ENCODE data around the gene RGS7.

RGS7 gene

DNA sequence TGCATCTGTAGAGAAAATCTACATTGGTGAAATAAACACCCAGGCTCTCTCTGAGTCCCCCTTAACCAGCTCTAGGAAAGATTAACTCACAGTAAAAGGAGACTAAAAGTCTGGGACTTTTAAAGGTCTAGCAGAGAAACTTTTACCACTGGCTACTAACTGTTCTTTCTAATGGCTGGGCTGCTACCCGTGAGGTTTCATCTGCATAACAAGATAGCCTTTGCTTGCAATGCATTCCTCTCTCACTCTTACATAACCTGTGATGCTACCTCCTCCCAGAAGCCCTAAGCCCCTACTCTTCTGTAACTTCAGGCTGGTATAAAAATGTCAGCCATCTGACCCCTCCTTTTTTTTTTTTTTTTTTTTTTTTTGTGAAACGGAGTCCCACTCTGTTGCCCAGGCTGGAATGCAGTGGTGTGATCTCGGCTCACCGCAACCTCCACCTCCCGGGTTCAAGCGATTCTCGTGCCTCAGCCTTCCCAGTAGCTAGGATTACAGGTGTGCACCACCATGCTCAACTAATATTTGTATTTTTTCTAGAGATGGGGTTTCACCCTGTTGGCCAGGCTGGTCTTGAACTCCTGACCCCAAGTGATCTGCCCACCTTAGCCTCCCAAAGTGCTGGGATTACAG lies 344.2 kb downstream of the RGS7 start:
- CTCF ChIA-PET: no interaction called here
- H3K4me3 ChIP-seq (ENCODE audit: low read depth, low read length): no peak overlapping the region
- POLR2A ChIA-PET: no interaction called here
- no peak for DNase-seq (ENCODE audit: low read depth, low spot score)
- TF ChIP-seq, protein P1, sequence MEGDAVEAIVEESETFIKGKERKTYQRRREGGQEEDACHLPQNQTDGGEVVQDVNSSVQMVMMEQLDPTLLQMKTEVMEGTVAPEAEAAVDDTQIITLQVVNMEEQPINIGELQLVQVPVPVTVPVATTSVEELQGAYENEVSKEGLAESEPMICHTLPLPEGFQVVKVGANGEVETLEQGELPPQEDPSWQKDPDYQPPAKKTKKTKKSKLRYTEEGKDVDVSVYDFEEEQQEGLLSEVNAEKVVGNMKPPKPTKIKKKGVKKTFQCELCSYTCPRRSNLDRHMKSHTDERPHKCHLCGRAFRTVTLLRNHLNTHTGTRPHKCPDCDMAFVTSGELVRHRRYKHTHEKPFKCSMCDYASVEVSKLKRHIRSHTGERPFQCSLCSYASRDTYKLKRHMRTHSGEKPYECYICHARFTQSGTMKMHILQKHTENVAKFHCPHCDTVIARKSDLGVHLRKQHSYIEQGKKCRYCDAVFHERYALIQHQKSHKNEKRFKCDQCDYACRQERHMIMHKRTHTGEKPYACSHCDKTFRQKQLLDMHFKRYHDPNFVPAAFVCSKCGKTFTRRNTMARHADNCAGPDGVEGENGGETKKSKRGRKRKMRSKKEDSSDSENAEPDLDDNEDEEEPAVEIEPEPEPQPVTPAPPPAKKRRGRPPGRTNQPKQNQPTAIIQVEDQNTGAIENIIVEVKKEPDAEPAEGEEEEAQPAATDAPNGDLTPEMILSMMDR (IDR thresholded peaks at IDR 0.05; ENCODE audit: insufficient read depth, low read length, missing control alignments): no peak

DNA sequence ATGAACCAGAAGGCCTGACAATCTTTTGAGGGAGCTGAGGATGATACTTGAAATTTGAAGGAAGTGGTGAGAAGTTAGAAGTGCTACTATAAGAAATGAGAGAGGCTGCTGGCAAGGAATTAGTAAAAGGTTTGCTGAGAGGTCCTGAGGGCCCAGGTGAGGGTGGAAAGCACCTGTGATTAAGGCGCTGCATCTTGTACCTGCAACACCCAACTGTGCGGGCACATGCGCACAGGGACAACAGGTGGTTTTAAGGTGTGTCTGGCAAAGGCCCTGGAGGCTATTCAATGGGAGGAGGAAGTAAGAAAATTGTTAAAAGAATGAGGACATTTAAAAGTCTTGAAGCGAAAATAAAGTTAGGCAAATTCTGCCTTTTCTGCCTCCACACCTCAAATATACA lies 349.3 kb downstream of the RGS7 start:
- POLR2A ChIA-PET: no interaction called here
- DNase-seq (ENCODE audit: low read depth, low spot score): no peak
- H3K4me3 ChIP-seq (ENCODE audit: low read depth, low read length): no peak overlapping the region
- TF ChIP-seq, protein P1 (IDR thresholded peaks at IDR 0.05; ENCODE audit: insufficient read depth, low read length, missing control alignments): no peak
- CTCF ChIA-PET: no interaction called here

DNA sequence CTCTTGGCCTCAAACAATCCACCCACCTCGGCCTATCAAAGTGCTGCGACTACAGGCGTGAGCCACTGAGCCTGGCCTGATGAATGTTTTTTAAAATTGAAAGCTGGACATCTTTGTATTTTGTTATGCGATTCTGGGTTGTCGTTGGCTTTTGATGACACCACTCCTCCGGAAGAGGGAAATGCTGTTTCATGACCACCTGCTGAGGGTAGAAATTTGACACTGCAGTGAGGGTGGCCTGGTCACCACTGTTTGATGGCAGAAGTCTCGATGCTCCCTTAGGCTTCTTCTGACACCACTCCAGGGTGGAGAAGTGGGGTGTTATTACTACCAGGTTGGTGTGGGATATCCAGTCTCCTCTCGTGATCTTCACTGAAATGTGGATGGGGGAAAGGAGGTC lies 357.2 kb downstream of the RGS7 start:
- ChIA-PET CTCF (no interaction called here), POLR2A (no interaction called here)
- no peak overlapping the region for H3K4me3 ChIP-seq (ENCODE audit: low read depth, low read length)
- no peak for DNase-seq (ENCODE audit: low read depth, low spot score)
- TF ChIP-seq, protein P1 (IDR thresholded peaks at IDR 0.05; ENCODE audit: insufficient read depth, low read length, missing control alignments): no peak

DNA sequence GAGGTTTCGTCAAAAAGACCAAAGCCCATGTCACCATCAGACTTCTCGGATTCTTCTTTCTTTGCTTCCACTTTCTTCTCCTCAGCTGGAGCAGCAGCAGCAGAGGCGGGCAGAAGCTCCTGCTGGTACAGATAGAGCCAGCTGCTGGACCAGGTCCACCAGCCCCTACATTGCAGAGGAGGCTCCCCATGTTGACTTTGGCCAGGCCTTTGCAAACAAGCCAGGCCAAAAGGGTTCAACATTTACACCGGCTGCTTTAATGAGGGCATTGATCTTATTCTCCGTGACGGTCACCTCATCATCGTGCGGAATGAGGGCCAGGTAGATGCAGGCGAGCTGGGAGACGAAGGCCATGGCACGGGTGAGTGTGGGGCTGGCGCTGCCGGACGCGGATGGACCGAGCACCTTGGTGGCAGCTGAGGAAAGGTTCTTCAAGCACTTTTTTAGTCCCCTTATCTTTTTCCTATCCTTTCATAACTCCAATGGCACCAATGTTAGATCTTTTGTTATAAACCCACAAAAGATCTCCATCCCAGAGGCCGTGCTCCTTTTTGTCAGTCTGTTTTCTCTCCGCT lies 358.5 kb downstream of the RGS7 start:
- no peak overlapping the region for H3K4me3 ChIP-seq (ENCODE audit: low read depth, low read length)
- CTCF ChIA-PET: no interaction called here
- TF ChIP-seq, protein P1 (IDR thresholded peaks at IDR 0.05; ENCODE audit: insufficient read depth, low read length, missing control alignments): no peak
- no peak for DNase-seq (ENCODE audit: low read depth, low spot score)
- POLR2A ChIA-PET: no interaction called here

DNA sequence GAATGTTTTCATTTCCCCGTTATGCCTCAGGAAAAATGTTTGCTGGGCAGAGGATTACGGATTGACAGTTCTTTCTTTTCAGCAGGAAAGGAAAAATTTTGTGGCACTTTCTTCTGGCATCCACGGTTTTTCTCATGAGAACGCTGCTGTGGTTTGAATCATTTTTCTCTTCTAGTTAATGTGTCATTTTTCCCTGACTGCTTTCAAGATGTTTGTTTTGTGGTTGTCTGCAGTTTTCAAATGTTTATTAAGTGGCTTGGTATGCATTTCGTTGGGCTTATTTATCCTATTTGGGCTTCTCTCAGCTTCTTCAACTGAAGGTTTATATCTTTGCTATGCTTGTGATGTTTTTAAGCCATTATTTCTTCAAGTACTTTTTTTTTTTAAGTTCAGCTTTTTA lies 359.0 kb downstream of the RGS7 start:
- DNase-seq (ENCODE audit: low read depth, low spot score): no peak
- CTCF ChIA-PET: no interaction called here
- POLR2A ChIA-PET: no interaction called here
- TF ChIP-seq, protein P1 (IDR thresholded peaks at IDR 0.05; ENCODE audit: insufficient read depth, low read length, missing control alignments): no peak
- H3K4me3 ChIP-seq (ENCODE audit: low read depth, low read length): no peak overlapping the region

DNA sequence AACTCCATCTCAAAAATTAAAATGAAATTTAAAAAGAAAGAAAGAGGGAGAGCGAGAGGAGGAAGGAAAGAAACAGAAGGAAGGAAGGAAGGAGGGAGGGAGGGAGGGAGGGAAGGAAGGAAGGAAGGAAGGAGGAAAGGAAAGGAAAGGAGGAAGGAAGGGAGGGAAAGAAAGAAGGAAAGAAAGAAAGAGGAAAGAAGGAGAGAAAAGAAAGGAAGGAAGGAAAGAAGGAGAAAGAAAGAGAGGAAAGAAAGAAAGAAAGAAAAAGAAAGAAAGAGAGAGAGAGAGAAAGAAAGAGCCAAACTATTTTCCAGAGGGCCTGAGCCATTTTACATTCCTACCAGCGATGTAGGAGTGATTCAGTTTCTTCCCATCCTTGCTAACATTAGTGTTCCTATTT lies 364.0 kb downstream of the RGS7 start:
- no peak for DNase-seq (ENCODE audit: low read depth, low spot score)
- no peak overlapping the region for H3K4me3 ChIP-seq (ENCODE audit: low read depth, low read length)
- CTCF ChIA-PET: no interaction called here
- POLR2A ChIA-PET: no interaction called here
- TF ChIP-seq, protein P1 (IDR thresholded peaks at IDR 0.05; ENCODE audit: insufficient read depth, low read length, missing control alignments): no peak

All from AG04449 (cell line).